Loucy (cell line): ENCODE measurements around the gene INCA1.

ENCODE experiments used
- H2AFZ ChIP-seq: fragments of 200-600 bp; sonication (generic); 2 replicates; pipeline ENCODE4 v1.6.0; 2016; ENCODE audit warnings: antibody characterized with exemption, mild to moderate bottlenecking, low read length, moderate library complexity
- H3F3A ChIP-seq: fragments of 200-600 bp; 2 replicates; pipeline ENCODE4 v1.6.0; 2016; ENCODE audit warnings: antibody characterized with exemption, low read depth, mild to moderate bottlenecking
- H3K27me3 ChIP-seq: fragments of 200-600 bp; sonication (generic); 2 replicates; pipeline ENCODE4 v1.6.1; 2014; ENCODE audit warnings: low read length, mild to moderate bottlenecking; ENCODE audit not compliant: insufficient read depth, poor library complexity, severe bottlenecking
- H3K36me3 ChIP-seq: fragments of 200-600 bp; sonication (generic); 2 replicates; pipeline ENCODE4 v1.6.1; 2016; ENCODE audit warnings: low read length; ENCODE audit not compliant: insufficient read depth
- H3K4me1 ChIP-seq: fragments of 200-600 bp; sonication (generic); 2 replicates; pipeline ENCODE4 v1.5.1; 2014; ENCODE audit warnings: low read length, mild to moderate bottlenecking; ENCODE audit not compliant: insufficient read depth, poor library complexity, severe bottlenecking
- H3K4me2 ChIP-seq: fragments of 200-600 bp; sonication (generic); 2 replicates; pipeline ENCODE4 v1.6.0; 2014; ENCODE audit warnings: antibody characterized with exemption, low read length, low read depth, mild to moderate bottlenecking; ENCODE audit not compliant: poor library complexity, severe bottlenecking
- H3K4me3 ChIP-seq: fragments of 200-600 bp; sonication (generic); 2 replicates; pipeline ENCODE4 v1.5.1; 2014; ENCODE audit warnings: low read length, mild to moderate bottlenecking, mixed read lengths; ENCODE audit not compliant: poor library complexity, severe bottlenecking
- H3K79me2 ChIP-seq: fragments of 200-600 bp; sonication (generic); 2 replicates; pipeline ENCODE4 v1.6.1; 2014; ENCODE audit warnings: low read length; ENCODE audit not compliant: insufficient read depth
- H3K9ac ChIP-seq: fragments of 200-600 bp; sonication (generic); 2 replicates; pipeline ENCODE4 v1.6.0; 2014; ENCODE audit warnings: mild to moderate bottlenecking, low read depth, low read length, moderate library complexity; ENCODE audit not compliant: poor library complexity, severe bottlenecking
- H3K9me2 ChIP-seq: fragments of 200-600 bp; sonication (generic); replicated peaks from 2 replicates; pipeline ENCODE4 v1.6.1; 2016; ENCODE audit warnings: low read depth, low read length, mixed read lengths
- H3K9me3 ChIP-seq: fragments of 200-600 bp; sonication (generic); 2 replicates; pipeline ENCODE4 v1.6.1; 2014; ENCODE audit warnings: mild to moderate bottlenecking, antibody characterized with exemption, low read length, low read depth; ENCODE audit not compliant: insufficient read depth
- H4K20me1 ChIP-seq: fragments of 200-600 bp; sonication (generic); 2 replicates; pipeline ENCODE4 v1.6.0; 2014; ENCODE audit warnings: antibody characterized with exemption, low read length, mild to moderate bottlenecking; ENCODE audit not compliant: insufficient read depth, poor library complexity, severe bottlenecking
- CTCF ChIP-seq: fragments of 200-600 bp; sonication (generic); conservative IDR thresholded peaks from 2 replicates; pipeline ENCODE4 v1.5.1; 2014; ENCODE audit warnings: mild to moderate bottlenecking, antibody characterized with exemption, low read length
- EZH2phosphoT487 ChIP-seq: fragments of 200-600 bp; IDR thresholded peaks from 2 replicates; pipeline ENCODE4 v1.6.1; 2018; ENCODE audit warnings: antibody characterized with exemption, mild to moderate bottlenecking, moderate library complexity, borderline replicate concordance

The INCA1 gene

GRCh38 chr17:4945944-4946280 lies 51.4 kb downstream of the INCA1 start:
- peak overlapping the region; percentile 90 for H3K4me3 ChIP-seq
- peaks cover 71% of the 10 kb centered on the region for H4K20me1 ChIP-seq

DNA sequence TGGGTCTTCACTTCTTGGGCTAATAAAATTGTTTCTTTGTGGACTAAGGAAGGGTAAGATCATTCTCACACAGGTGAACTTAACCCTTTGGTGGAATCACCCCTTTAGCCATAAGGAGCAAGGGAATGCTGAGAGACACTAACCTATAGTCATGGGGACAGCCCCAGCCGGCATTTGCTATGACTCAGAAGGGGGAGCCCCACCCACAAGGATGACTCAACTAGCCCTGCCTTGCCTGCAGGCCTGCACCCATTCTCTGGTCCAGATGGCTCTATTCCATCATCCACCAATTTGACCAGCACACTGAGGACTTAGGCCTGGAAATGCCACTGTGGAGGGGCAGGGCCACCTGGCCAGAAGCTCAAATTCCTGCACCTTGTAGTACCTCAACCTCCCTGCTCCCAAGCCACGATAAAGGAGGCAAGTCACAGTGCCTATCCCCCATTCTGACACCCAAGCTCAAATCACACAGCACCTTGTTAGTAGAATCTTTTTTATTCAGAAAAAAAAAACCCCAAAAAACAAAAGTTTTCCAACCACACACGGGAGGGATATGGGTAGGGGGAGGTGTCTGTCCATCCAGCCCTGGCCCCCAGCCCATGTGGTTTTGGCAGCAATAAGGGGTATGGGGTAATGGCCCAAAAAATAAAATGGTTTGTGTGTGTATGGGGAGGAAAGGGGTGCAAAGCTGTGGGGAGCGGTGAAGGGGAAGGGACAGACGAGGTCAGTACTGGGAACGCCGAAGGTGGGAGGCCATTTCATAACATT lies 52.0 kb downstream of the INCA1 start:
- Histone ChIP-seq H3K79me2 (peaks cover 83% of the 10 kb centered on the region), H3F3A (peaks cover 49% of the 10 kb centered on the region), H3K27me3 (peaks cover 14% of the 10 kb centered on the region), H3K4me2 (peak overlapping the region; percentile 96), H3K4me3 (peak overlapping the region; percentile 90), H2AFZ (no peak overlapping the region), H3K9ac (peak overlapping the region; percentile 99), H3K36me3 (peaks cover 47% of the 10 kb centered on the region), H3K4me1 (peaks cover 55% of the 10 kb centered on the region), H4K20me1 (peaks cover 76% of the 10 kb centered on the region), H3K9me3 (no peaks in the 10 kb centered on the region), H3K9me2 (no peaks in the 10 kb centered on the region)
- no peak for TF ChIP-seq EZH2phosphoT487
- no peak for TF ChIP-seq CTCF

More at GRCh38 chr17:4945944-4946280, 51.4 kb downstream of the INCA1 start:
- no peaks in the 10 kb centered on the region for H3K9me2 ChIP-seq
- no peaks in the 10 kb centered on the region for H3K9me3 ChIP-seq
- TF ChIP-seq EZH2phosphoT487 (no peak), CTCF (no peak)
- peaks cover 58% of the 10 kb centered on the region for H3K4me1 ChIP-seq
- H3K27me3 ChIP-seq: peaks cover 14% of the 10 kb centered on the region
- peak overlapping the region; percentile 99 for H3K9ac ChIP-seq
- peaks cover 44% of the 10 kb centered on the region for H3F3A ChIP-seq
- peaks cover 47% of the 10 kb centered on the region for H3K36me3 ChIP-seq
- H2AFZ ChIP-seq: no peak overlapping the region
- peak overlapping the region; percentile 96 for H3K4me2 ChIP-seq
- peaks cover 84% of the 10 kb centered on the region for H3K79me2 ChIP-seq

GRCh38 chr17:4944554-4945175 lies 52.7 kb downstream of the INCA1 start:
- TF ChIP-seq EZH2phosphoT487 (no peak), CTCF (no peak)
- Histone ChIP-seq H3K36me3 (peaks cover 47% of the 10 kb centered on the region), H3K79me2 (peaks cover 80% of the 10 kb centered on the region), H3K9me2 (no peaks in the 10 kb centered on the region), H3K4me2 (peak overlapping the region; percentile 96), H3K9ac (peak overlapping the region; percentile 99), H3K4me3 (peak overlapping the region; percentile 90), H4K20me1 (peaks cover 76% of the 10 kb centered on the region), H3K27me3 (peaks cover 14% of the 10 kb centered on the region), H3K4me1 (peaks cover 52% of the 10 kb centered on the region), H3F3A (peaks cover 49% of the 10 kb centered on the region), H2AFZ (no peak overlapping the region), H3K9me3 (no peaks in the 10 kb centered on the region)
